Gastroesophageal sphincter (tissue), 4 donors: Measurements from ENCODE around the gene TULP3. TPM values are rescaled to one million over a fixed set of nuclear protein-coding genes. Genes with fewer than 3 reads are reported as not detected.

Source experiments
- ATAC-seq: fragments of 150-250 bp; one replicate; pipeline ENCODE4 v1.9.1; 2016; ENCODE audit warnings: mild to moderate bottlenecking, moderate library complexity
- H3K27ac ChIP-seq, 4 donors: fragments of 200-600 bp; sonication (generic) in 3 of 4; 1 replicate in 3 of 4; 2 replicates in 1 of 4; pipeline ENCODE4 v1.5.1; 2016 to 2019
- H3K27me3 ChIP-seq: fragments of 200-600 bp; sonication (generic); one replicate; pipeline ENCODE4 v1.5.1; 2019
- H3K36me3 ChIP-seq, 2 donors: fragments of 200-600 bp; sonication (generic); one replicate each; pipeline ENCODE4 v1.5.1; 2019; ENCODE audit warnings: control low read depth in 1 of 2
- H3K4me1 ChIP-seq, 3 donors: fragments of 200-600 bp; sonication (generic); 1 replicate in 2 of 3; 2 replicates in 1 of 3; pipeline ENCODE4 v1.5.1; 2016 to 2019; ENCODE audit warnings: control low read depth in 2 of 3
- H3K4me3 ChIP-seq, 2 donors: fragments of 200-600 bp; sonication (generic); one replicate each; pipeline ENCODE4 v1.5.1; 2019; ENCODE audit warnings: mild to moderate bottlenecking in 1 of 2, moderate library complexity in 1 of 2
- H3K9me3 ChIP-seq, 3 donors: fragments of 200-600 bp; sonication (generic); one replicate each; pipeline ENCODE4 v1.5.1; 2017 to 2019; ENCODE audit warnings: control low read depth in 2 of 3
- CTCF ChIP-seq, 4 experiments: fragments of 200-600 bp in 2 of 4; fragments of 450-650 bp in 2 of 4; sonication (generic) in 1 of 4; IDR thresholded peaks; one replicate each; pipeline ENCODE4 v1.5.1; 2017 to 2019; ENCODE audit warnings: antibody characterized with exemption in 4 of 4, mild to moderate bottlenecking in 2 of 4, moderate library complexity in 2 of 4
- EP300 ChIP-seq: sonication (generic); formaldehyde crosslinking; IDR thresholded peaks from one replicate; pipeline ENCODE4 v1.6.1; 2017; ENCODE audit warnings: antibody characterized with exemption, mild to moderate bottlenecking
- POLR2A ChIP-seq, 2 donors: fragments of 450-650 bp; IDR thresholded peaks; one replicate each; pipeline ENCODE4 v1.6.1; 2017; ENCODE audit warnings: antibody characterized with exemption in 2 of 2, mild to moderate bottlenecking in 2 of 2, moderate library complexity in 1 of 2
- POLR2AphosphoS5 ChIP-seq: sonication (generic); formaldehyde crosslinking; IDR thresholded peaks from one replicate; pipeline ENCODE4 v1.6.1; 2017; ENCODE audit warnings: antibody characterized with exemption
- WGBS, 2 donors: methylation state at CpG; one replicate each; pipeline ENCODE4 v1.1.5; 2018; ENCODE audit warnings: low coverage in 1 of 2; 5-methylcytosine and 5-hydroxymethylcytosine counted together
- total RNA-seq, 4 donors: library from RNA; depleted of rRNA; stranded (reverse); fragments of >200 nt; gene quantifications; one replicate each; pipeline ENCODE4 v1.1.0, GENCODE V29; 2016

Gene TULP3
- total RNA-seq, 4 donors from 2014 or later: 25.2 to 41.4 (median 25.7) TPM

- peaks cover 0 to 4% of the 10 kb centered on the region in 2 donors for H3K36me3 ChIP-seq
- H3K27ac ChIP-seq: no peak overlapping the region
- no peaks in the 10 kb centered on the region for H3K9me3 ChIP-seq
- no peak for TF ChIP-seq POLR2A (IDR thresholded peaks at IDR 0.05)
- TF ChIP-seq EP300: no peak
- no peak for TF ChIP-seq POLR2AphosphoS5
- no peak for TF ChIP-seq CTCF (IDR thresholded peaks at IDR 0.05)
- H3K4me3 ChIP-seq: no peak overlapping the region
- peaks cover 0 to 6% (median 0%) of the 10 kb centered on the region in 3 donors for H3K4me1 ChIP-seq
- H3K27me3 ChIP-seq: no peaks in the 10 kb centered on the region
- WGBS, 2 donors: 90% methylated on average over 3 of the region's 9 CpGs; no CpG with 5 or more reads in 1 of the 2 donors
- ATAC-seq: no peak
Measured at GRCh38 chr12:2973566-2973965, 82.9 kb downstream of the TULP3 start.

- H3K4me1 ChIP-seq: peaks cover 0 to 6% (median 0%) of the 10 kb centered on the region in 3 donors
- WGBS, 2 donors: 18% methylated on average over 4 of the region's 10 CpGs; no CpG with 5 or more reads in 1 of the 2 donors
- H3K27me3 ChIP-seq: no peaks in the 10 kb centered on the region
- TF ChIP-seq EP300 (no peak), POLR2AphosphoS5 (no peak), CTCF (IDR thresholded peaks at IDR 0.05) (no peak), POLR2A (IDR thresholded peaks at IDR 0.05) (no peak)
- H3K36me3 ChIP-seq: peaks cover 0 to 9% of the 10 kb centered on the region in 2 donors
- H3K27ac ChIP-seq: no peak overlapping the region
- no peak for ATAC-seq
- no peak overlapping the region for H3K4me3 ChIP-seq
- no peaks in the 10 kb centered on the region for H3K9me3 ChIP-seq
Measured at GRCh38 chr12:2974560-2974971, 83.9 kb downstream of the TULP3 start.

- Histone ChIP-seq H3K4me3 (no peak overlapping the region), H3K9me3 (no peaks in the 10 kb centered on the region), H3K27me3 (no peaks in the 10 kb centered on the region), H3K4me1 (peaks cover 0 to 6% (median 0%) of the 10 kb centered on the region in 3 donors), H3K36me3 (peaks cover 0 to 6% of the 10 kb centered on the region in 2 donors), H3K27ac (no peak overlapping the region)
- no peak for ATAC-seq
- 90% methylated on average over 2 of the region's 6 CpGs; no CpG with 5 or more reads in 1 of the 2 donors for WGBS, 2 donors
- TF ChIP-seq POLR2AphosphoS5 (no peak), CTCF (IDR thresholded peaks at IDR 0.05) (no peak)
Measured at GRCh38 chr12:2976581-2976996, 85.9 kb downstream of the TULP3 start.

GRCh38 chr12:2977776-2978175, 87.1 kb downstream of the TULP3 start:
- H3K36me3 ChIP-seq: peaks cover 0 to 6% of the 10 kb centered on the region in 2 donors
- no peaks in the 10 kb centered on the region for H3K9me3 ChIP-seq
- no peak for ATAC-seq
- peaks cover 0 to 6% (median 0%) of the 10 kb centered on the region in 3 donors for H3K4me1 ChIP-seq
- H3K27ac ChIP-seq: no peak overlapping the region
- H3K27me3 ChIP-seq: no peaks in the 10 kb centered on the region
- WGBS, 2 donors: 87 to 97% methylated on average over 4 to 5 of the region's 5 CpGs
- H3K4me3 ChIP-seq: no peak overlapping the region
- TF ChIP-seq POLR2A (IDR thresholded peaks at IDR 0.05): no peak
- no peak for TF ChIP-seq CTCF (IDR thresholded peaks at IDR 0.05)
- TF ChIP-seq EP300: no peak
- TF ChIP-seq POLR2AphosphoS5: no peak

GRCh38 chr12:2979806-2980205, 89.1 kb downstream of the TULP3 start:
- WGBS, 2 donors: 80 to 89% methylated on average over 2 to 3 of the region's 4 CpGs
- ATAC-seq: no peak

More at GRCh38 chr12:2979806-2980205, 89.1 kb downstream of the TULP3 start:
- no peak overlapping the region for H3K4me3 ChIP-seq
- no peaks in the 10 kb centered on the region for H3K27me3 ChIP-seq
- TF ChIP-seq EP300 (no peak), POLR2AphosphoS5 (no peak), CTCF (IDR thresholded peaks at IDR 0.05) (no peak), POLR2A (IDR thresholded peaks at IDR 0.05) (no peak)
- peaks cover 0 to 6% of the 10 kb centered on the region in 2 donors for H3K36me3 ChIP-seq
- H3K4me1 ChIP-seq: no peaks in the 10 kb centered on the region
- no peaks in the 10 kb centered on the region for H3K9me3 ChIP-seq
- H3K27ac ChIP-seq: no peak overlapping the region
